OCI-M2 (cell line): ENCODE data around the gene RANBP6.
"Not testable (repeated sequence)": the region's sequence is repeated elsewhere in the genome, so short reads cannot be mapped to it uniquely, and the experiment has no call there.

Experiments
- DNase-seq: peaks from one replicate; lab custom pipeline; 2025; ENCODE audit not compliant: unreplicated experiment; lab: John Stamatoyannopoulos, UW

Gene RANBP6

DNA sequence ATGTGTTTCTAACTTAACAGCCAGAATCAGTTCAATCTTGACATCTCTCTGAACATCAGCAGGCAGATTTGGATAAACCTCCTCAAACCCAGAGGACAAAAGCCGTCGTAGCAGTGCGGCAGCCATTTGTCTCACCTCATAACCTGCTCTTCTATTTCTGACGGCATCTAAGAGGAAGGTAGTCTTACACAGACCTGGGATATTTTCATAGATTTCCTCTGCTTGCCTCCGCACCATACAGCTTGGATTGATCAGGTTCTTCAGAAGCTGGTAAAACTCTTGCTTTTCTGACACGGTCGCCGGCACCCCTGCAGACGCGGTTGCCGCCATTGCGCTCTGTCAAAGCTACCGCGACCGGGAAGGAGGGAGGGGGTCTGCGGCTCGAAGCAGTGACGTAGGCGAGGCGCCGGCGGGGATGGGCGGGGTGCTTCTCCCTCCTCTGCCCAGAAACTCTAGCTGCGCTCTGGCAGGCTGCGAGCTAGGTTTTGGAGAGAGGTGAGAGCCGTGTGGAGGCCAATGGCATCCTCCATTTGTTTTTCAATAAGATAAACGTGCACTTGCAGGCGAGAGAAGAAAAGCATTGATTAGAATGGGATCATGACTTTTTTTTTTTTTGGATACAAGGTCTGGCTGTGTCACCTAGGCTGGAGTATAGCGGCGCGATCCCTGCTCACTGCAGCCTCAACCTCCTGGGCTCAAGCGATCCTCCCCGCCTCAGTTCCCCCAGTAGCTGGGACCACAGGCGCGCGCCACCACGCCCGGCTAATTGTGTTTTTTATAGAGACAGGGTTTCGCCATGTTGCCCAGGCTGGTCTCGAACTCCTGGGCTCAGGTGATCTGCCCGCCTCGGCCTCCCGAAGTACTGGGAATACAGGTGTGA lies at the start of gene RANBP6:
Gene RANBP6, minus strand, starts transcription at position 347 of the 880 bp plus-strand sequence. Its CDS starts 17 bp downstream, at position 330.
- DNase-seq = no peak

DNA sequence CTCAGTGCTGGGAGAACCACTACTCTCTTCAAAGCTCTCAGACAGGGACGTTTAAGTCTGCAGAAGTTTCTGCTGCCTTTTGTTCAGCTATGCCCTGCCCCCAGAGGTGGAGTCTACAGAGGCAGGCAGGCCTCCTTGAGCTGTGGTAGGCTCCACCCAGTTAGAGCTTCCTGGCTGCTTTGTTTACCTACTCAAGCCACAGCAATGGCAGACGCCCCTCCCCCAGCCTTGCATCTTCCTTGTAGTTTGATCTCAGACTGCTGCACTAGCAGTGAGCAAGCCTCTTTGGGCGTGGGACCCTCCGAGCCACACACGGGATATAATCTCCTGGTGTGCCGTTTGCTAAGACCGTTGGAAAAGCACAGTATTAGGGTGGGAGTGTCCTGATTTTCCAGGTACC lies 47.7 kb upstream of the RANBP6 start:
- DNase-seq = not testable (repeated sequence)

DNA sequence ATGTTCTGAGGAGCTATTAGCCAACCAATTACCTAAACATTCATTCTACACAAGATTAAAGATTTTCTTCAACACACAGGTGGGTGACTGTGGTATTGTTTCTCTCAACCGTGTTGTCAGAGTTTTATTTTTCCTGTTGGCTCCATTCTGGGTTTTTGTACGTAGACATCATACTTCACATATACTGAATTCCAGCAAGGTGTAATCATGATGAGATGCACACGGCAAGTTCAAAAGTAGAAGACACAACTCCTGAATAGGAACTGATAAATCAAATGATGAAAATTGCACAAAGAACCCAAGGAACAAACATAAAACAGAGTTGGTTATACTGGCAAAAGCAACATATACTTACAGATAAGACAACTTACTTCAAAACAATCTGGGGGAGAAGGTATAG lies 40.2 kb upstream of the RANBP6 start:
- DNase-seq = no peak

GRCh38 chr9:6055216-6055615 lies 39.8 kb upstream of the RANBP6 start:
- DNase-seq = no peak

DNA sequence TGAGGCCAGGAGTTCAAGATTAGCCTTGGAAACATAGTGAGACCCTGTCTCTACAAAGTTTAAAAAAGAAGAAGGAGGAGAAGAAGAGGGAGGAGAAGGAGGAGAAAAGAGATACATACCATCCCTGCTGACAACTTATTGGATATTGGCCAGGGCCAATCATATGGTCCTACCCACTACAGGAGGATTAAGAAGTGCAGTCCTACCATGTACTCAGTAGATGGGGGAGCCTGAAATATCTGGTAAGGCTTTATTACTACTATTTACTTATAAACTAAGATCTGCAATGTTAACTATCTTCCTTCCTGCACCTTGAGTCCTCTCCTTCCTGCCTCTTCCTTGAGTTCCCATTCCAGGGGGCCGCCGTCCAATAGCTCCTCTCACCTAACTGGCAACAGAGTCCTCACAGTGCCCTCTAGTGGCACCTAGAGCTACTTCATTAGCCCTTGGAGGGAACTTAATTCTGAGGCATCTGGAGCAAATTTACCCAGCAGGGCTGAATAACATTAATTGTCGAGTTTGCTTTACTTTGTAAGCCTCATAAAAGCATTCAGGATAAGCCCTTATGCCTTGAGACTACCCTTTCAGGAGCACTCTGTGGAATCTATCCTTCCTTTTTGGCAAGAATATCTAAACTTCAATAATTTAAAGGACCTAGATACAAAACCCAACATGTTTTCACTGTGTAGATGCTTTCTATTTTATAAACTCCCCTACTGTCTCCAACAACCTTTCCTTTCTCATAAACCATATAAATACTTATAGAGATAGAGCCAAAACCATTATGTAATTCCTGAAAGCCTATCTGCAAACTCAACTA lies 39.1 kb upstream of the RANBP6 start:
- no peak for DNase-seq

DNA sequence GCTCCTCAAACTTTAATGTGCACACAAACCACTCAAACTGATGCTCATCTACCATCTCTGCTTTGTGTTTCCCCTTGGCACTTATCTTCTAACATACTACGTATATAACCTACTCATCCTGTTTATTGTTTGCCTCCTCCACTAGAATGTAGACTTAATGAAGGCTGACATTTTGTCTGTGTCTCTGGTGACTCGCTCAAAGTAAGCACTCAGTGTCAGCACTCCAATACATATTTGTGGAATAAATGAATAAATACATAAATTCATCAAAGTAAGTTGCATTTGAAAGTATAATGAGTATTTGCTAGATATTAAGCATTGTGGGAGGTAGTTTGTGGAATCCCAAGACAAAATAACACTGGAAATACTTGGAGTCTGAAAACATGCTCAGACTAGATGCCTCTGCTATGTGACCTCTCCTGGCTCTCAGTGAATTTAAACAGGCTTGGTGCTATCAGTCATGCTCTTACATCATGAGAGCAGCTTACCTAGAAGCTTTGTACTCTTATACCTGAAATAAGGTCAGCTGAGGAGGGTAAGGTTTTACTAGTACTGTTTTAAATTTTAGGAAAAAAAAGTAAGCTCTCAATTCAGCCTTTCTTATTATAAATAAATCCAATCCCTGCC lies 37.0 kb upstream of the RANBP6 start:
- no peak for DNase-seq

- no peak for DNase-seq
These were observed 36.1 kb upstream of the RANBP6 start for GRCh38 chr9:6051511-6051950.

DNA sequence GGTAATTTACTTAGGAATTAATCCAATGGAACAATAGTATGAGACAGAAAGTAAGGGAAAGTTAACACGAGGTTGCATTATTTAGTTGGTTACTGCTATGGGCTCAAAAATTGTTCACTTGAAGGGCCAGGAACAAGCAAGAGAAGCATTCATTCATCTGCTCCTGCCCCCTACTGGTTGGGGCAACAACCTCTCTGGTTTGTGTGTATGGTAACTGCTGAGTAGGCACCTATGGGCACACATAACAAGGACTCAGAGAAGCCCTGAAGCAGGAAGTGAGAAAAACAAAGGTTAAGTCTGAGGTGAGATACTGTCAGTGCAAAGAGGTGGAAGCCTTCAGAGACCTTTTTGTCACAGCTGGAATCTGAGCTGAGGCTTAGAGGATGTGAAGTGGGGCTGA lies 34.4 kb upstream of the RANBP6 start:
- no peak for DNase-seq

GRCh38 chr9:6048039-6048438 lies 32.6 kb upstream of the RANBP6 start:
- DNase-seq = no peak

DNA sequence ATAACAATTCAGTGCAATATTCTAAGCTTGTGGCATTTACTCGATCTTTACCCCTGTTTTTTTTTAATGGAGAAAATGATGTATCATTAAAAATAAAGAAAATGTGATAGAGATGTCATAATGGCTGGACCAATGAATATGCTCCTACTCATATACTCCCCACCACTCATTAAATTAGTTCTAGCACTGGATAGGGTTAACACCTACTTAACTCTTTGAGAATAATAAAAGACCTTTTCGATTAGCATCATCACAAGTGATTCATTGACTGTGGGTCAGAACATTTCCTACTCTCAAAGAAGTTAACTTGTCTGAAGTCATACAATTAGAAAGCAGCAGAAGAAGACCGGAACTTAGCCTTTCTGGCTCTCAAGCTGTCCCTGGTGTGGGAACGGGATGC lies 31.6 kb upstream of the RANBP6 start:
- DNase-seq = no peak

GRCh38 chr9:6045364-6045763 lies 29.9 kb upstream of the RANBP6 start:
- no peak for DNase-seq

DNA sequence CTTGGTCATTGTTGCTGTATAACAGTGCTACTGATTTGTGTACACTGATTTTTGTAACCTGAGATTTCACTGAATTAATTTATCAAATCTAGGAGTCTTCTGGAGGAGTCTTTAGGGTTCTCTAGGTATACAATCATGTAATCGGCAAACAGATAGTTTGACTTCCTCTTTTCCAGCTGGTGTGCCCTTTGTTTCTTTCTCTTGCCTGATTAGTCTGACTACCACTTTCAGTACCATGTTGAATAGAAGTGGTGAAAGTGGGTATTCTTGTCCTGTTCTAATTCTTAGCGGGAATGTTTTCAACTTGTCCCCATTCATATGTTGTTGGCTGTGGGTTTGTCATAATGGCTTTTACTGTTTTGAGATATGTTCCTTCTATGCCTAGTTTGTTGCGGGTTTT lies 24.7 kb upstream of the RANBP6 start:
- no peak for DNase-seq

- no peak for DNase-seq
These were observed 21.0 kb upstream of the RANBP6 start for GRCh38 chr9:6036391-6036790.

GRCh38 chr9:6034954-6035353 lies 19.5 kb upstream of the RANBP6 start:
- DNase-seq = no peak

GRCh38 chr9:6029604-6030274 lies 14.3 kb upstream of the RANBP6 start:
- no peak for DNase-seq

- no peak for DNase-seq
These were observed 8.7 kb upstream of the RANBP6 start for GRCh38 chr9:6024035-6024554.

- DNase-seq = not testable (repeated sequence)
These were observed 1.6 kb upstream of the RANBP6 start for GRCh38 chr9:6016975-6017374.

- DNase-seq = no peak
These were observed 654 bp downstream of the RANBP6 start for GRCh38 chr9:6014670-6015270.

DNA sequence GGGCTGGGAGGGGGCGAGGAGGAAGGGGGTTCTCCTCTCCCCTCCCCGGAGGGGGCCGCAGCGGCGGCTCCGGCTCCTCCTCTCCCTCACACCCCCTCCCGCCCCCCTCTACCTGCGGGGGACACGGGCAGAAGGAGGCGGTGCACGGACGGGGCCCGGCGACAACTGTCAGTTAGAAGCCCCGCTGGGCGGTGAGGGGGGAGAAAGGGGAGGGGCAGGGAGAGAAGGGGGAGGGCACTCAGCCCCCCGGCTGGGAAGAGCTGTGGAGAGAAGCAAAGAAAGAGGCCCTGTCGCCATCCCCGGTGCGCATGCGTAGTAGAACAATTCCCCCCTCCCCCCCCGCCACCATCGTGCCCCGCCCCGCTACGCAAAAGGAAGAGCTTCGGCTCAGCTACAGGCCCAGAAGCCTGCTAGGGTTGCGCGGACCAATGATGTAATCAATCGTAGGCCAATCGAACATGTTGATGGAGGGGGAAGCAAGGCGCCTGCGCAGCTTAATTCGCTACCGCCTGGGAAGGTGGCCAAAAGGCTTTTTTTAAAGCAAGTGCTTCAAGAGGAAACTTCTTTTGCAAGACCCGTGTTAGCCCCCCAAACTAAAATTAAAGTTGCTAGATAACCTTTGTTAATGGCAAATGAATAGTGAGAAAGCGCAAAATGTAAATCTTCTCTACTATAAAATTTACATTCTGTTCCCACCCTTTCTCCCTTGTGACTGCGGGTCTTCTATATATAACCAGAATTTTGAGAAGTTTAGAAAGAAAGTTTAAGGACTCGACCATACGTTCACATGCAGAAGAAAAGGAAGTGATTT lies 7.0 kb downstream of the RANBP6 start:
- no peak for DNase-seq

- DNase-seq = no peak
These were observed 7.7 kb downstream of the RANBP6 start for GRCh38 chr9:6007770-6008168.
